HepG2 (cell line): ENCODE measurements around the gene PNO1. TPM values are rescaled to one million over a fixed set of nuclear protein-coding genes. Genes with fewer than 3 reads are reported as not detected.

Experiments used
- ATRX ChIP-seq: sonication (generic); formaldehyde crosslinking; IDR thresholded peaks from 2 replicates; pipeline ENCODE4 v1.4.0; 2020; ENCODE audit warnings: missing genetic modification reagents, borderline replicate concordance
- CERS6 ChIP-seq: sonication (generic); formaldehyde crosslinking; IDR thresholded peaks from 2 replicates; pipeline ENCODE4 v1.5.0; 2020; ENCODE audit warnings: missing genetic modification reagents
- CTCF ChIP-seq: sonication (generic); formaldehyde crosslinking; IDR thresholded peaks from 2 replicates; pipeline ENCODE4 v1.5.0; 2020; ENCODE audit warnings: mild to moderate bottlenecking, missing genetic modification reagents, moderate library complexity
- NFAT5 ChIP-seq: sonication (generic); formaldehyde crosslinking; IDR thresholded peaks from 2 replicates; pipeline ENCODE4 v1.4.0; 2020; ENCODE audit warnings: missing genetic modification reagents
- PBX3 ChIP-seq: sonication (generic); formaldehyde crosslinking; IDR thresholded peaks from 2 replicates; pipeline ENCODE4 v1.8.1; 2023; ENCODE audit warnings: missing genetic modification reagents, inconsistent platforms, borderline replicate concordance
- PCBP1 ChIP-seq: fragments of 200-400 bp; formaldehyde crosslinking; IDR thresholded peaks from 2 replicates; pipeline ENCODE4 v1.6.1; 2017; ENCODE audit warnings: mild to moderate bottlenecking, low read depth, low read length, borderline replicate concordance
- REXO4 ChIP-seq: sonication (generic); formaldehyde crosslinking; IDR thresholded peaks from 2 replicates; pipeline ENCODE4 v1.8.0; 2022; ENCODE audit warnings: missing genetic modification reagents, mild to moderate bottlenecking, borderline replicate concordance
- TIGD3 ChIP-seq: sonication (generic); formaldehyde crosslinking; IDR thresholded peaks from 2 replicates; pipeline ENCODE4 v1.5.1; 2020; ENCODE audit warnings: mild to moderate bottlenecking, missing genetic modification reagents, borderline replicate concordance
- ZBTB10 ChIP-seq: sonication (generic); formaldehyde crosslinking; IDR thresholded peaks from 2 replicates; pipeline ENCODE4 v1.4.0; 2020; ENCODE audit warnings: missing genetic modification reagents, borderline replicate concordance
- ZNF678 ChIP-seq: sonication (generic); formaldehyde crosslinking; IDR thresholded peaks from 2 replicates; pipeline ENCODE4 v1.4.0; 2020; ENCODE audit warnings: mild to moderate bottlenecking, missing genetic modification reagents
- polyA plus RNA-seq, 8 experiments: library from polyadenylated mRNA; depleted of rRNA in 3 of 8; stranded (reverse) in 7 of 8; unstranded in 1 of 8; fragments of >200 nt; fragmentation: Illumina TruSeq in 4 of 8; extraction: Trizol in 4 of 8; gene quantifications; 2 replicates each; pipeline versions ENCODE4 v1.2.1 to v1.2.3, GENCODE V29; 2011 to 2016; ENCODE audit warnings: low read depth in 4 of 8, missing spikeins in 1 of 8, mixed read lengths in 1 of 8; ENCODE audit not compliant: insufficient read depth in 1 of 8
- total RNA-seq, 5 experiments: library from RNA; depleted of rRNA; stranded (reverse); fragments of >200 nt; fragmentation: Illumina TruSeq; extraction: Trizol; gene quantifications; 2 replicates each; pipeline ENCODE4 v1.2.3, GENCODE V29; 2016; ENCODE audit warnings: low read depth in 1 of 5

Gene PNO1
- total and polyA plus RNA-seq, 2 of the 13 experiments (the other 11 are each of a cell fraction or from before 2014, with no cell fraction given): 12.8 to 48.5 TPM

- TF ChIP-seq CTCF (CRISPR knock-in tag) (0 out of 2 replicates have a peak, but pooled peaks have one; percentile 14), NFAT5 (CRISPR knock-in tag) (peak; percentile 34; the same call in 1 of the 2 replicates), ZBTB10 (CRISPR knock-in tag) (peak; percentile 9; the same call in 1 of the 2 replicates), TIGD3 (CRISPR knock-in tag) (0 out of 2 replicates have a peak, but pooled peaks have one; percentile 25), ZNF678 (CRISPR knock-in tag) (peak; percentile 55; the same call in 1 of the 2 replicates), REXO4 (CRISPR knock-in tag) (no peak), CERS6 (CRISPR knock-in tag) (no peak), ATRX (CRISPR knock-in tag) (no peak), PBX3 (CRISPR knock-in tag) (no peak), PCBP1 (peak; percentile 73; the same call in 1 of the 2 replicates)
Measured at GRCh38 chr2:68157402-68158133, at the start of gene PNO1 (continued).
